Stimulated activated CD4-positive, alpha-beta T cell treated with anti-CD3 and anti-CD28 coated beads, Interleukin-4, amount 100 ng/mL, for 4 hours (primary cell): Measurements from ENCODE around the gene SHISA6.

Experiments used
- DNase-seq, 2 experiments: peaks; one replicate each; pipeline ENCODE4 v3.0.0-alpha.2; 2020

SHISA6 gene

DNA sequence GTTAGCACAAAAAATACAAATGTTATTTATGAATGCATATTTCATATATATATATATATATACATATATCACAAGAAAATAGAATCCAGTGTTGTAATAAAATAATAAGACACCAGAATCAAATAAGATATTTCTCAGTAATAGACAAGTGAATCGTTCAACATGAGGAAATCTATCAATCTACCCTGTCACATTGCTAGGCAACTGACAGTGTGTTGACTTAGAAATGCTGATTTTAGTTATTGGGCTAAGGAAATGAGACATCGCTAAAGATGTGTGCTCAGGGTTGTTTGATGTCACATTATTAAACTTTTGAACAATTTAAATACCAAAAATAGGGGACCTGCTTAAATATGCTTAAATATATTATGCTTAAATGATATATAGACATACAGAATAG, 307.4 kb downstream of the SHISA6 start:
- DNase-seq, result no peak

DNA sequence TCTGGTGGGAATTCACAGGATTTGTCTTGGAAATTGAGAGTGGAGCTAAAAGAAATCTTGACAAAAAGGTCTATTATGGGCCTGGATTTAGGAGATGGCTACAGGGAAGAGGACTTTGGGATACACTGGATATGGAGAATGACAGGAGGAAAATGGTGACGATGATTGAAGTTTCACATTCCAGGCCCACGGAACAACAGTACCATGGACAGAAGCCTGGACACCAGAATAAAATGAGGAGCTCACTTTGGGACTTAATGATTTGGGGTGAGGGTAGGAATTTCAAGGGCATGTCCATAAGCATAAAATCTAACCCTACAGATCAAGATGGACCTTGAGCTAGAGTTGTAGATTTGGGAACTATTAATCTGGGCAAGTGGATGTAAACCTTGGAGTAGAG, 309.4 kb downstream of the SHISA6 start:
- no peak for DNase-seq

DNA sequence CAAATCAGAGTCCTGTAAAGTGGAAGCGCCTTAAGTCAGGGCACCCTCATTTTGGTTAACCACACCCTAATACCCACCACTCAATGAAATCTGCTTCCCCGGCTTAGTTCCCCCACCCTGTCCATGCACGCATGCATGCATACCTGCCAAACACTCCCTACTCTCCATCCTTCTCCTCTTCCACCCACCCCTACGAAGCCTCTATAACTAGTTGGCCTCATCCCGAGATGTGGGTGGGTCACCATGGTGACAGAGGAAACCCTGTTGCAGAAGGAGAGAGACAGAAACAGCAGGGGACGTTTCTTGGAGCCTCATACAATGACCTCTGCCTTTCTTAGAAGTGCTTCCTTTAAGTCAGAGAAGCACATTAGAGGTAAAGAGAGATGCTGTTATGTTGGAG, 310.4 kb downstream of the SHISA6 start:
- no peak for DNase-seq

DNA sequence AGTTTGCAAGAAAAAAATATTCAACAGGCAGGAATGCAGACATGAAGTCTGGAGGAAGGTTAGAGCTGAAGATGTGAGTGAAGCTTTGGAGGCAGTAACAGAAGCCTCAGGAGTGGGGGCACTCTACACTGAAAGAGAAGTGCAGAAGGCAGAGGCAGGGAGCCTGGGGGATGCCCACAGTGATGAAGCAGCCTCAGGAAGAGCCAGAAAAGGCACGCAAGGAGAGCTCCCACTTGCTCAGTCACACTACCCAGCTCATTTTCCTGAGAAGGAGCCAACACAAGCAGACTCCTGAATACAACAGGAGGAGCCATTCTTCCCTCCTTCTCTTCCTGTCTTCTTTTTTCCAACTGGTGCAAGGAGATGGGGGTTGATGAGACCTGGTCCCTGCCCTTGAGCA, 312.1 kb downstream of the SHISA6 start:
- no peak for DNase-seq

DNA sequence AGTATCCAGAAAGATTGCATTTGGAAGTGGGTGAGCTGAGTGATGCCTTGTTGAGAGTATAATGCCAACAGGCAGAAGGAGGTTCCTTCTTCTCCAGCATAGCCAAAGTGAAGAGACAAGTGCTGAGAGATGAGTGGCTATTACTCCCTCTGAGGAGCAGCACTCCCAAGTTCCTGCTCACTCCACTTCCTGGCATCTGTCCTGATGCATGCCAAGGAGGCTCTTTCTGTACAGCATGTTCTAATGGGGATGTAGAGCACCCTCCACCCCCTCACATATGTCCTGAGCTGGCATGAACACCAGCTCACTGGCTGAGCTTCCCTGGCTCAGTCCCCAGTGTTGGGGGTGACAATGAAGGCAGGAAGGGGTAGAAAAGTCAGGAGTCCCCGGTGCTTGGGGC, 313.0 kb downstream of the SHISA6 start:
- no peak for DNase-seq

DNA sequence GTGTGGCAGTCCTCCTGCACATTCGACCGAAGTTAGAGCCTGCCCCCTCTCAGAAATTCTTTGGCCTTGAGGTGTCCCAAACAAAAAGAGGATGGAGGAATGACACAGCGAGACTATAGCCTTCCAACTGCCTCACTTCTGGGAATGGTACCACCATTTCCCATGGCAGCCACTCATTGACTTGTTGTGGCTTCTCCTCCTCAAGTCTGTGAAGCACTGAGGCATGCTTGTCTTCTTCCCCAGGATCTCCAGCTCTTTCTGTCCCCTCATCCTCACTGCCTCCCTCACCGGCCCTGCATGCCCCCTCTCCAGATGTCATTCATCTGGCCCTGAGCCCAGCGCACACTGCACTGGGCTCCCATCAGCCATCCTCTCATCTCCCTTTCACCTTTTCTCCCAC, 313.5 kb downstream of the SHISA6 start:
- no peak for DNase-seq

DNA sequence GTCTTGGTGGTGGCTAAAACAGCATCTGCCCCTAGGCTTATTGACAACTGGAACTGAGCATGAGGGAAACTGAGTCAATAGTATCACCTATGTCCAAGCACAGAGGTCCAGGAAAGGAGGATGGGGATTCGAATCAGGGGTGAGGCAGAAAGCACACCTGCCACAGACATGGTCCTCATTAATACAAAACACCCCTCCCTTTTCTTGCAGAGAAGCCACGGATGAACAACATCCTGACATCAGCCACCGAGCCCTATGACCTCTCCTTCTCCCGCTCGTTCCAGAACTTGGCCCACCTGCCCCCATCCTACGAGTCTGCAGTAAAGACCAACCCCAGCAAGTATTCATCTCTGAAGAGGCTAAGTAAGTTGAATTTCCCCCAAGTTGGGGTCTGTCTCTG, 314.5 kb downstream of the SHISA6 start:
- DNase-seq, result no peak

DNA sequence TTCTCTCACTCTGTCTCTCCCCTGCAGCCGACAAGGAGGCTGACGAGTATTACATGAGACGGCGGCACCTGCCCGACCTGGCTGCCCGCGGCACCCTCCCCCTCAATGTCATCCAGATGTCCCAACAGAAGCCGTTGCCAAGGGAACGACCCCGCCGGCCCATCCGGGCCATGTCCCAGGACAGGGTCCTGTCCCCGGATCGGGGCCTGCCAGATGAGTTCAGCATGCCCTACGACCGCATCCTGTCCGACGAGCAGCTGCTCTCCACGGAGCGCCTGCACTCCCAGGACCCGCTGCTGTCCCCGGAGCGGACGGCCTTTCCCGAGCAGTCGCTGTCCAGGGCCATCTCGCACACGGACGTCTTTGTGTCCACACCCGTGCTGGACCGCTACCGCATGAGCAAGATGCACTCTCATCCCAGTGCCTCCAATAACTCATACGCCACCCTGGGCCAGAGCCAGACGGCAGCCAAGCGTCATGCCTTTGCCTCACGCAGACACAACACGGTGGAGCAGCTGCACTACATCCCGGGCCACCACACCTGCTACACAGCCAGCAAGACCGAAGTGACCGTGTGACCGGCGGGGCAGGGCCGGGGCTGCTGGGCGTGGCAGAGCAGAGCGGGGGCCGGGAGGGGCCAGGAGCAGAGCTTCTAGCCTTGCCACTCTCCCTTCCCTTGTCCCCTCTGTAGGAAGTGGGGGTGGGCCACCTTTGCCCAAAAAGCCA, 316.9 kb downstream of the SHISA6 start:
- DNase-seq, result no peak

DNA sequence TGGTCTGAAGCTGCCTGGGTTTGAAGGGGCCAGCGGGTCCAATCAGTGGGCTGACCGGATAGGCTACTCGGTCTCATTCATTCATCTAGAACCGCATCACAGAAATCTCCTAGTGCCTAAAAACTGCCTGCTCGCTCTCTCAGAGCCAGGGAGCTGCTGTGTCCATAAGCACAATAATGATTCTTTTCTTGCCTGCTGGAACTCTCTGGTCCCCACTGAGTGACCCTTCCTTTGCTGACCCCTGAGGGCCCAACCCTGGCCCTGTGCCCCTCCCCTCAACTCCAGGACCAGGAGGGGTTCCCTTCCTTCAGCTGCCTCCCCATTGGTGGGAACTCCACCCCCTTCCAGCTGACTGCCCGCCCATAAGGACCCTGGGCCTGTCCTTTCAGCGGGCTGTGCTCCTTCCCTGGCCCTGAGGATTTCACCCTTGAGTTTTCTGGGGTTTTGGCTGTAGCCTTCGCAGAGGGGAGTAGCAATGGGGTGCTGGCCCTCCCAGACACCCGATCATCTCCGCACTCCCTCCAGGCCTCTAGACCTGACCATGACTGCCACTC, 317.7 kb downstream of the SHISA6 start:
- no peak for DNase-seq

DNA sequence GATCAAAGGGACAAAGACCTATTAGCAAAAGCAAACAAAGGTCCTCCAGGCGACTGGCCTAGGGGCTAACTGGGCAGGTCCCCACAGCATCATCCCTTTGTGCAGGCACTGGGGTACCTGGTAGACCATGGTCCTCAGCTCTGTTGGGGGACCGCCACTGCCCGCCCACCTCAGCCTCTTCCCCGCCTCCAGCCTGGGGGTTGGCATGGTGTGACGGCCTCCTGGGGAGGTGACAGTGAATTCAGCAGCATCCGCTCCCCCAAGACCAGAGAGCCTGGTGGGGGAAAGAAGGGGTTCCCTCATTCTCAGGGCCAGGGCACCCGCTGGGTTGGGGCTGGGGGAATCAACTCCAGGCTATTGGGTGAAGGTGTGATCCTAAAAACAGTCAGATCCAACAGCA, 318.6 kb downstream of the SHISA6 start:
- DNase-seq, result no peak

DNA sequence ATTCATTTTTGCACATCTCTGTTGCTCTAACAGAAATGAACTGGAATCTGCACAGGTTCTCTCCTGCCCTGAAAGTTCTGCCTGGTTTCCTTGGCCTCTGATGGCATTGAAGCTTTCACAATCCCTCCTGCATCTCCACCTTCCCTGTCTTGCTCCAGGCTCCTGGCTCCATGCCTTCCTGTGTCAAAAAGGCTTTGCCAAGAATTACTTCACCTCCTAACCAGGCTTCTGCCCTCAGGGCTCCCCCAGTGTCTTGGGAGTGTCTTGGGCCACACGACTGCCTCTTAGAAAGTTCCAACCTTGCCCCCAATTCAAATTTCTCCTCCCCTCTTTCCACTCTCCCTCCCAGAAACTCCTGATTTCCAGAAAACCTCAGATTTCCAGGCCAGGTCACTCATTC, 320.3 kb downstream of the SHISA6 start:
- DNase-seq, result no peak

DNA sequence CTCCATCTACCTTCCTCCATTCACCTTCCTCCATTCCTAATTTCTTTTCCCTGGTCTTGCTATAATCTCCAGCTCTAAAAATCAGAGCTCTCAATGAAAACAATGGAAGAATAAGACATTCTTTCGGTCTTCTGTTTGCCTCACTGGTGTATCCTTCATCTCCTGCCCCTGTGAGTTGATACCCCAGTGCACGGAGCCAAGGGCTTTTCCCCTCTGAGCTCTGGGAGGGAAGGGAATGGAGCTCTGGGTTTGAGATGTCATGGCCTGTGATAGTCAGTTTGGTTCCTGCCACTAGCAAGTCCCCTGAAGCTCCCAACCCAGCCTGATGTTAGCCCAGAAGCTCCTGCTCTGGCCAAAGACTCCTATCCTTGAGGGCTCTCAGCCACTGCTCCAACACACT, 320.7 kb downstream of the SHISA6 start:
- no peak for DNase-seq

DNA sequence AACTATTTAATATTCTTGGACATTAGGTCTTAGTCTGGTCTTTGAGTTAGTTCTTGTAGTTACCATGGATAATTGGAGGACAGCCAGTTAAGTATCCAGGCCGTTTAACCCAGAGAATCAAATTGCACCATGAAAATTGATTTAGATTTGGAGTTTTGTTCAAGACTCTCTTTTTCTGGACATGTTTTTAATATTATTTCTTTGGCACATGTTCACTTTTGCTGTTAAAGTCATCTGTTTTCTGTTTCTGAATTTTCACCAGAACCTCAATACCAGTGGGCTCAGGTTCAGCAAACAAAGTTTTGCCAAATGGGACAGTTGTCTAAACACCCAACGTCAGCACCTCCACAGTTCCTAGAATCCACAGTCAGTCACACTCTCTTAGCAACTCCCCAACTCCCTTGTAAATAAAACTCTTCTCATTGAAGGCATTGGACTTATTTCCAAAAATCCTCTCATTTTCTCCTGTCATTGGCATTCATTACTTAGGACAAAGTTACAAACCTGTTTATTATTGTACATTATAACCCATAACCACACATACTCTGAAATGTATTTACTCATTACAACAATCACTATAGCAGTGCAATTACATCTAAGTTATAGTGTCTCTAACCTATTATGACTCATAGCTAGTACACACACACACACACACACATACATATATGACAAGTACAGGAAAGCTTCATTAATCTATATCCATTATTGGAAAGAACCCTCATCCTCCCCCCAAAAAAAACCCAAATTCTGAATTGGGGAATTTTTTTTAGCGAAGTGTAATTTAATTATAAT, 323.8 kb downstream of the SHISA6 start:
- no peak for DNase-seq

DNA sequence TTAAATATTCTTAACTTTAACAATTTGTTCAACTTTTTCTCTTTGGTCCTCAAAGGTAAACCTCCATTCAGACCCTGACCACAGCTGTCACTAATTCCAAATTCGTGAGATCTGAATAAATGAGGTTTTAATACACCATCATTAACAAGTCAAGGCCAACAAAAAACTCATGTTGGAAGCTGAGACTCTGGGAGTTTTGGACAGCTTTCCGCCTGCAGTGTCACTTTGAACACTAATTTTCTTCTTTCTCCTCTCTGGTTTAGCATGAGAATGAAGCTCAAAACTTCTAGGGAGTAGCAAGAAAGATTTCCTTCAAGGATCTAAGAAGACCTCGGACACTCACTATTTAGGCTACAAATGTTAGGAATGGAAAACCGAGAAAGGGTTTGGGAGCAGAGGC, 324.6 kb downstream of the SHISA6 start:
- no peak for DNase-seq

DNA sequence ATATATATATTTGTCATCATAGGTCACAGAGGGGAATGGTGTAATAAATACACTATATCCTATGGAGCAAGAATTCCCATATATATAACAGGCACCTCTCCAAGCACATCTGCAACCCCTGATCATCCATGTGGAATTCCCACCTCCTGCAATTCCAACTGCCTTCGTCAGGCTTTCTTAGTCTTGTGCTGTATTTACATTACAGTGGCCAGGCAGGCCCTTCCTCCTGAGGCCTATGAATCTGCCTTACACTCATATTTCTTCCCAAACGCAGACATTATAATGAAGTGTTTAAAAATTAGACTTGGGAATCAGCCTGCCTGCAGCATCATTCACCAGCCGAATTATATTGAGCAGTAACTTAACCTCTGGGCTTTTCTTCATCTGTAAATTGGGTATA, 338.0 kb downstream of the SHISA6 start:
- DNase-seq, result no peak

DNA sequence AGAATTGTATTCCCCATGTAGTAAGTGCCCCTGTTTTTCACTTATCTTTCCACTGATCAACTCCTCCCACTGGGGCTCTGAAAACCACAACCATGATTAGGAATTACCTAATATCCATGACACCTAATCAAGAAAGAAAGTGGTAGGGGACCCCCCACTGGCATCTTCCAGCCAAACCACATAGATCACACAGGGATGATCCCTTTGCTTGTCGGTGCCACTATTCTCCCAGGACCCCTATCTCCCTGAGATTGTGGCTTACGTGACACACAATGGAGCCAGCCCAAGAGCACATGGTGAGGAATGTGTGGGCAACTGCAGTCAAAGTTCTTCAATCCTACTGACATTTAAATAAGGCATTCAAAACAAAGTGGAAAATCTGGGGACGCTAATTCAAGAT, 339.7 kb downstream of the SHISA6 start:
- DNase-seq, result no peak

DNA sequence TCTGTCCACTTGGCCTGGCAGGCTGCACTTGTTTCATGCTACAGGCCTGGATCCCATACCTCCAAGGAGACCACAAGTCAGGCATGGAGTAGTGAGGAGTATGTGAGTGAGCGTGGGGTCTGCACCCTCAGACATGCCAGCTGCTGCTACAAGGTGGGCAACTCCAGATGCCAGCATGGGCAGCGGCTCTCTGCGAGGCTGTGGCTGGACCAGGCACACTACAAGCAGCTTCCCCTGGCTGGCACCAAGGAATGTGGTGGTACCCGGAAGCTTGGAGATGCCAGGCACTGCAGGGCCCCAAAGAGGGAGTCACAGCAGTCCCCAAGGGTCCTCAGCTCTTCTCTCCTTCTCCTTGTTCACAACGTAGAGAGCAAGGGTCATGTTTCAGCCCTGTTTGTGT, 341.2 kb downstream of the SHISA6 start:
- no peak for DNase-seq

DNA sequence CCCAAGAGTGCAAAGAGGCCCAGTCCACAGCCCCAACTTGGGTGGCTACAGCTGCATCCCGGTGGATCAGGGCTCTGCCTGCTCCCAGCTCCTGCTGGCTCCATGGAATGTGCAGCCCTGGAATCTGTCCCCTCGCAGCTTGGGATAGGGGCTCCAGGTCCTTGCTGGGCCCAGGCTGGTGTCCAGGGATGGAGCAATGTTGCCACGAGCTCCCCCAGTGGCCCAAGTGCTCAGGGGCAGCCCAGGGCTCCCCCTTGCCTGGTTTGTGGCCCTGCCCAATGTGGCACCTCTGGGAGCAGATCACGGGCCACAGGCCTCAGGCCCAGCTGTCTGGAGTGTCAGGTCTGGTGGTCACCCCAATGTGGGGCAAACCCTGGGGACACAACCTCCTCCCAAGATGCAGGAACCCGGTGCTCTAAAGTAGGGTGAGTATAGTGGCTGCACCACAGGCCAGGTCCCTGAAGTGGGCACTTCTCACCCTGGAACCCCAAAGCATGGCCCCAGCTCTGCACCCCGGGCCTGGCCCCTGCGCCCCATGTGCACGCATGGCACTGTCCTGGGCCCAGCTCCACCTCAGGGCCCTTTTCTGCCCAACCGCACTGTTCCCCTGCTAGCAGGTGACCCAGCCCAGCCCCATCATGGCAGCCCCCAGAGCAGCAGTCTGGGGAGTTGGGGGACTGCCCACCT, 342.4 kb downstream of the SHISA6 start:
- no peak for DNase-seq

DNA sequence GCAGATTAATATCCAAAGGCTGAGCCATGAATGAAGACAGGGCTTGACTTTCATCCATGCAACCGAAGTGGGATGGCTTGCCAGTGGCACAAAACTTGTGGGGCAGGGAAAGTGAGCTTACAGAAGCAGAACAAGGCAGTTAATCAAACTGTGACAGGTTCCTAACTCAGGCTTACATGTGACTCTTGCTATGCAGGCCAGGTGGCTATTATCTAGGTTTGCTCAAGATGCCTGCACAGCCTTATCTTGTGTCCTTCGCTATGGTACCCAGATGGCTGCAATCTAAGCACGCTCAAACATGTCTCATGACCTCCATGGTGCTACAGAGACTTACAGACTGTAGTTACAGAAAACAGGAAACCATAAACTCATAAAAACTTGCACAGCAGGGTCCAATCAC, 348.7 kb downstream of the SHISA6 start:
- DNase-seq, result no peak

DNA sequence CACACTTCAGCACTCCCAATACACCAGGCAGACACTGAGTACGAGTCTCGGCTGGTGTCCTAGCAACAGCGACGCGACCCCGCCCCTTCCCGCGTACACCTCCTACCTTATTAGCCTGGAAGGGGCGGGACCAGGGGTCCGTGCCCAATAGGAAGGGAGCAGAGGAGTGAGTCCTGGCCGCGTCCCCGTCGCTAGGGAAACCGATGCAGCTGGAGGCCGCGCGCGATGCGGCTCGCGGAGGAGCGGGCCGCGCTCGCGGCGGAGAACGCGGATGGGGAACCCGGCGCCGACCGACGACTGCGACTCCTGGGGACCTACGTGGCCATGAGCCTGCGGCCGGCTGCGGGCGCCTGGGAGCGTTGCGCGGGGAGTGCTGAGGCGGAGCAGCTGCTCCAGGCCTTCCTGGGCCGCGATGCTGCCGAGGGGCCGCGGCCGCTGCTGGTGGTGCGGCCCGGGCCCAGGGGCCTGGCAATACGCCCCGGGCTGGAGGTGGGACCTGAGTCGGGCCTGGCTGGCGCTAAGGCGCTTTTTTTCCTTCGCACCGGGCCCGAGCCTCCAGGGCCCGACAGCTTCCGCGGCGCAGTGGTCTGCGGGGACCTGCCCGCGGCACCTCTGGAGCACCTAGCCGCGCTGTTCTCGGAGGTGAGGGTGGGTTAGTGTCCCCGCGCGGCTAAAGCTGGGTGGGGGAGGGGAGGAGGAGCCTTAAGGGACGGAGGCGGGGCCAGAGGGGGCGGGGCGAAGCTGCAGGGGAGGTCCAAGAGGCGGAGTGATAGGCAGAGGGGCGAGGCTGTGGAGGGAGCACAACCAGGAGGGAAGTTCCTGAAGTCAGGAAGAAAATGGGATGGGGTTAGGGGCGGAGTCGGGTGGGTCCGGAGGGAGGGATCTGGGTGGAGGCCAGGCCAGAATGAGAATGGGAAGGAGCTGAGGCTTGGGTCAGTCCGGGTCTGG, 357.5 kb downstream of the SHISA6 start, which contains the start of gene DNAH9:
Gene DNAH9 (plus strand): TSS at position 197 of the 948 bp plus-strand sequence. CDS start 29 bp downstream, at position 226.
- peak in 1 of 2 experiments; percentile 11 for DNase-seq

DNA sequence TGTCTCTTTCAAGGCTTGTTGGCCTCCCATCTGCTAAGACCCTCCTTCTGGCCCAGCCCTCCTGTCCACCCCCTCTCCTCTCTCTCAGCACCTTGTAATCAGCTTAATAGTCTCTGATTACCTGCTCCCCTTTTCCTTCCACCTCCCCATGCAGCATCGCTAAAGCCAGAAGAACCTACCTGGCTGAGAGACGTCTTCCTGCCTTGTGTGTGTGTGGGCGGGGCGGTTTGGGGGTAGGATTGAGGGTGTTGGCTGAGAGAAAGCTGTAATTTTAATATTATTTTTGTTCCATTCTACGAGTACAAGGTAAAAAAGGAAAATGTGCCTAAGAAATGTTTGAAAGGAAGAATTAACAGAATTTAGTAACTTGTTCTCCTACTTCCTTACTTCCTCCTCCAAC, 360.6 kb downstream of the SHISA6 start:
- DNase-seq, result no peak

DNA sequence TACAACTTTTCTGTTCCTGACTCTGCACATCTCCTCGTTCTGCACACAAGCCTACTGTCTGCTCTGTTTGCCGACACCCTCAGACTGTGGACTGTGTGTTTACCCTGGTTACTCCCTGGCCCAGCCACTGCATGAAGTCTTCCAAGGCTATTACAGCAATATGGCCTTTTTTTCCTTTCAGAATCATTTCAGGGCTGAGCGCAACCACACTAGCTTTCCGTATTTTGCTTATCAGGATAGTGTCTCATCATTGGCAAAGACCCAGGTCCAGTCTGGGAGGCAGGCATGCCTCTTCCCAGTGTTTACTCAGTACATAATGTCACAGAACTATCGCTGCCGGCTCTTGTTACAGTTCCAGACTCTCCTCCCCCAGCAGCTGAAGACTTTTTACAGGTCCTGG, 367.4 kb downstream of the SHISA6 start:
- DNase-seq, result no peak
